GM12864 (cell line): Measurements from ENCODE around the gene RTN4R.

Experiments used
- DNase-seq: peaks from one replicate; pipeline ENCODE4 v3.0.0-alpha.2; 2011; ENCODE audit warnings: low read depth
- H3K4me3 ChIP-seq: 2 replicates; pipeline ENCODE4 v1.5.1; 2011; ENCODE audit warnings: mild to moderate bottlenecking, low read depth, low read length, control low read depth
- CTCF ChIP-seq: IDR thresholded peaks from 2 replicates; pipeline ENCODE4 v1.5.1; 2011; ENCODE audit warnings: low read depth, mild to moderate bottlenecking, moderate library complexity, low read length, control low read depth, inconsistent platforms; ENCODE audit errors: missing control alignments

RTN4R gene

GRCh38 chr22:20216863-20217499 lies 51.1 kb downstream of the RTN4R start:
- TF ChIP-seq CTCF: no peak
- DNase-seq: no peak
- H3K4me3 ChIP-seq: no peak overlapping the region

- DNase-seq: no peak
- peak; percentile 30 for TF ChIP-seq CTCF
- no peak overlapping the region for H3K4me3 ChIP-seq
Measured at GRCh38 chr22:20215742-20216141, 52.4 kb downstream of the RTN4R start.

GRCh38 chr22:20214853-20215252 lies 53.3 kb downstream of the RTN4R start:
- TF ChIP-seq CTCF: no peak
- no peak for DNase-seq
- no peak overlapping the region for H3K4me3 ChIP-seq

- no peak for TF ChIP-seq CTCF
- no peak overlapping the region for H3K4me3 ChIP-seq
- no peak for DNase-seq
Measured at GRCh38 chr22:20213833-20214708, 54.0 kb downstream of the RTN4R start.

GRCh38 chr22:20212754-20213699 lies 55.1 kb downstream of the RTN4R start:
- no peak for DNase-seq
- TF ChIP-seq CTCF: no peak
- no peak overlapping the region for H3K4me3 ChIP-seq

GRCh38 chr22:20211997-20212753 lies 55.9 kb downstream of the RTN4R start:
- no peak overlapping the region for H3K4me3 ChIP-seq
- DNase-seq: no peak
- TF ChIP-seq CTCF: no peak
